ENCODE data around the gene FGF4. TPM values are rescaled to one million over a fixed set of nuclear protein-coding genes. Genes with fewer than 3 reads are reported as not detected.

Gene FGF4
- total RNA-seq, 1 experiment from 2014 or later: not detected

- ATAC-seq (no peak), DNase-seq (ENCODE audit: low read depth, low spot score) (no peak)
- Histone ChIP-seq H3K27me3 (ENCODE audit: insufficient read depth, low read length) (no peaks in the 10 kb centered on the region), H3K4me1 (ENCODE audit: control insufficient read depth in 1 of 2, insufficient read depth in 2 of 2, low read length in 2 of 2) (peaks cover 2 to 19% of the 10 kb centered on the region in 2 experiments; a peak in 3 of 4 replicates), H3K79me2 (ENCODE audit: insufficient read depth, low read length) (no peaks in the 10 kb centered on the region), H2AFZ (ENCODE audit: low read depth, low read length, poor library complexity, severe bottlenecking) (no peak overlapping the region), H3K4me3 (replicated peaks in 1 of 2; ENCODE audit: low read depth in 1 of 2, low read length in 2 of 2) (no peak overlapping the region), H3K27ac (ENCODE audit: low read depth, low read length) (no peak overlapping the region), H3K9ac (ENCODE audit: low read length) (no peak overlapping the region), H3K9me3 (ENCODE audit: control insufficient read depth in 1 of 2, insufficient read depth in 1 of 2, low read depth in 1 of 2, low read length in 2 of 2) (no peaks in the 10 kb centered on the region), H3K36me3 (ENCODE audit: control insufficient read depth in 1 of 2, insufficient read depth in 2 of 2, low read length in 2 of 2) (no peaks in the 10 kb centered on the region), H3K9me2 (ENCODE audit: insufficient read depth) (no peaks in the 10 kb centered on the region), H4K20me1 (ENCODE audit: insufficient read depth) (no peaks in the 10 kb centered on the region), H3K4me2 (ENCODE audit: low read length) (no peak overlapping the region)
- RAD21 ChIA-PET (ENCODE audit: low non-redundant PET in 1 of 2, low total read pairs in 2 of 2, uncharacterized antibody in 2 of 2, unreplicated experiment in 2 of 2): no interaction called here
- TF ChIP-seq EZH2phosphoT487 (IDR thresholded peaks at IDR 0.05; ENCODE audit: borderline replicate concordance): no peak
- TF ChIP-seq POLR2AphosphoS5 (IDR thresholded peaks at IDR 0.05; ENCODE audit: low read depth, low read length): no peak
- no peak for TF ChIP-seq SP1 (IDR thresholded peaks at IDR 0.05; ENCODE audit: low read depth)
- TF ChIP-seq YY1 (IDR thresholded peaks at IDR 0.05; ENCODE audit: extremely low read depth, insufficient replicate concordance, low read depth, low read length): no peak
- TF ChIP-seq FOSL1 (IDR thresholded peaks at IDR 0.05; ENCODE audit: low read depth): no peak
- TF ChIP-seq, protein P1, sequence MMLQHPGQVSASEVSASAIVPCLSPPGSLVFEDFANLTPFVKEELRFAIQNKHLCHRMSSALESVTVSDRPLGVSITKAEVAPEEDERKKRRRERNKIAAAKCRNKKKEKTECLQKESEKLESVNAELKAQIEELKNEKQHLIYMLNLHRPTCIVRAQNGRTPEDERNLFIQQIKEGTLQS (IDR thresholded peaks at IDR 0.05): no peak
- no peak for TF ChIP-seq CEBPB (IDR thresholded peaks at IDR 0.05; ENCODE audit: low read depth)
- TF ChIP-seq MAX (IDR thresholded peaks at IDR 0.05): no peak
- no peak for TF ChIP-seq EGR1 (IDR thresholded peaks at IDR 0.05; ENCODE audit: low read depth)
- TF ChIP-seq EZH2 (IDR thresholded peaks at IDR 0.05): no peak
- no peak for TF ChIP-seq ELF1 (IDR thresholded peaks at IDR 0.05; ENCODE audit: borderline replicate concordance, low read depth)
- no peak for TF ChIP-seq JUND (IDR thresholded peaks at IDR 0.05)
- intact Hi-C loops (cut with micrococcal nuclease): no loop called here
- POLR2A ChIA-PET: no interaction called here
- no TSS peak for BruUV-seq (replicated peaks)
- CTCF ChIA-PET: interaction anchor here (0.6 to 0.9 kb wide), 2 partner anchors 80 to 90 kb away, joined by 3 to 4 read pairs; no protein-coding TSS in a partner anchor
These were observed 22.8 kb upstream of the FGF4 start for GRCh38 chr11:69797737-69798528.

Measured in HCT116 (cell line).